Measurements from ENCODE around the gene RAPSN.

GRCh38 chr11:47408598-47409439 is 40.1 kb downstream of the RAPSN start:
- TF ChIP-seq ZFP41 (tag by site-specific recombination; IDR thresholded peaks at IDR 0.05; ENCODE audit: borderline replicate concordance) (no peak), CTCF (tag by site-specific recombination; IDR thresholded peaks at IDR 0.05) (no peak), ZNF777 (tag by site-specific recombination; IDR thresholded peaks at IDR 0.05; ENCODE audit: borderline replicate concordance) (no peak), BCL11B (tag by site-specific recombination; IDR thresholded peaks at IDR 0.05; ENCODE audit: low read depth) (no peak), ZNF23 (tag by site-specific recombination; IDR thresholded peaks at IDR 0.05; ENCODE audit: borderline replicate concordance) (no peak), ZNF354C (tag by site-specific recombination; IDR thresholded peaks at IDR 0.05; ENCODE audit: borderline replicate concordance, low read depth) (no peak), TCF7L2 (IDR thresholded peaks at IDR 0.05; ENCODE audit: borderline replicate concordance, low read depth, low read length) (no peak), ZNF600 (tag by site-specific recombination; IDR thresholded peaks at IDR 0.05) (peak; percentile 42; the same call in 1 of the 2 replicates)
